GM23248 (cell line): ENCODE data around the gene RNF19B.

Experiments used
- EZH2 ChIP-seq: fragments of 200-600 bp; sonication (generic); IDR thresholded peaks from 2 replicates; pipeline ENCODE4 v1.6.1; 2018; ENCODE audit warnings: antibody characterized with exemption, mild to moderate bottlenecking; ENCODE audit not compliant: insufficient read depth, poor library complexity, severe bottlenecking
- EZH2phosphoT487 ChIP-seq: fragments of 200-600 bp; sonication (generic); IDR thresholded peaks from 2 replicates; pipeline ENCODE4 v1.6.1; 2018; ENCODE audit warnings: antibody characterized with exemption, moderate library complexity, mild to moderate bottlenecking, low read depth; ENCODE audit not compliant: insufficient read depth

DNA sequence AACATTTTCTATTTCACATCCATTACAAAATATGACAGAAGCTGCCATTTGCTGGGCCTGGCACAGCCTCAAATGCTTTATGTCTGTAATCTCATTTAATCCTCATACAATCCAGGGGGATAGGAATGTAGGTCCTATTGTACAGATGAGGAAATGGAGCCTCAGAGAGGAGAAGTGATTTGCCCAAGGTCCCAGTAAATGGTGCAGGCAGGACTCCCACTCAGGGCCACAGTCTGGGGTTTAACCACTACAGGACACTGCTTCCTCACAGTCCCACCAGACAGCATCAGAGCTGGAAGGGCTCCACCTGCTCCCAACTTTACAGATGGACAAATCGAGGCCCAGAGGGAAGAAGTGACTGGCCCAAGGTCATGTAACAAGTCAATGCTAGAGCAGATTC, 20.6 kb upstream of the RNF19B start:
- TF ChIP-seq EZH2phosphoT487, result no peak
- no peak for TF ChIP-seq EZH2
